Renal pelvis (tissue), 4 donors: ENCODE results near the gene CTNNA3. TPM values are rescaled to one million over a fixed set of nuclear protein-coding genes. Genes with fewer than 3 reads are reported as not detected.

Source experiments
- DNase-seq: peaks from one replicate; pipeline ENCODE4 v3.0.0-alpha.2; 2013
- polyA plus RNA-seq, 3 donors: library from polyadenylated mRNA; unstranded; fragments of 120-200 nt; gene quantifications; one replicate each; pipeline ENCODE4 v1.2.1, GENCODE V29; 2013; ENCODE audit not compliant: insufficient read length in 3 of 3

Gene CTNNA3
- polyA plus RNA-seq, 3 donors = 2.8 to 4.2 (median 4.1) TPM

- DNase-seq = no peak
Measured at GRCh38 chr10:67119651-67120050, 576.3 kb downstream of the CTNNA3 start.

GRCh38 chr10:67115972-67116371 is 580.0 kb downstream of the CTNNA3 start:
- DNase-seq = no peak

GRCh38 chr10:67114945-67115344 is 581.0 kb downstream of the CTNNA3 start:
- DNase-seq = no peak

- DNase-seq = no peak
Measured at GRCh38 chr10:67112765-67113164, 583.2 kb downstream of the CTNNA3 start.

GRCh38 chr10:67110286-67110685 is 585.7 kb downstream of the CTNNA3 start:
- DNase-seq = no peak

- DNase-seq = no peak
Measured at GRCh38 chr10:67107670-67108069, 588.3 kb downstream of the CTNNA3 start.

GRCh38 chr10:67100951-67101350 is 595.0 kb downstream of the CTNNA3 start:
- no peak for DNase-seq

- no peak for DNase-seq
Measured at GRCh38 chr10:67098461-67098860, 597.5 kb downstream of the CTNNA3 start.

GRCh38 chr10:67095531-67095930 is 600.5 kb downstream of the CTNNA3 start:
- DNase-seq = no peak

- DNase-seq = no peak
Measured at GRCh38 chr10:67088036-67088435, 608.0 kb downstream of the CTNNA3 start.

GRCh38 chr10:67087135-67087425 is 608.9 kb downstream of the CTNNA3 start:
- no peak for DNase-seq

- no peak for DNase-seq
Measured at GRCh38 chr10:67086327-67087134, 609.5 kb downstream of the CTNNA3 start.

GRCh38 chr10:67079126-67079525 is 616.9 kb downstream of the CTNNA3 start:
- no peak for DNase-seq

- no peak for DNase-seq
Measured at GRCh38 chr10:67077376-67077775, 618.6 kb downstream of the CTNNA3 start.

- no peak for DNase-seq
Measured at GRCh38 chr10:67076144-67076543, 619.9 kb downstream of the CTNNA3 start.

GRCh38 chr10:67075491-67075971 is 620.5 kb downstream of the CTNNA3 start:
- no peak for DNase-seq

- DNase-seq = no peak
Measured at GRCh38 chr10:67072654-67073053, 623.3 kb downstream of the CTNNA3 start.

- no peak for DNase-seq
Measured at GRCh38 chr10:67050415-67050814, 645.6 kb downstream of the CTNNA3 start.

GRCh38 chr10:67049988-67050387 is 646.0 kb downstream of the CTNNA3 start:
- DNase-seq = no peak

- DNase-seq = no peak
Measured at GRCh38 chr10:67046507-67046906, 649.5 kb downstream of the CTNNA3 start.

GRCh38 chr10:67045404-67045803 is 650.6 kb downstream of the CTNNA3 start:
- DNase-seq = no peak

GRCh38 chr10:67043041-67043440 is 653.0 kb downstream of the CTNNA3 start:
- no peak for DNase-seq

- DNase-seq = no peak
Measured at GRCh38 chr10:67036808-67037207, 659.2 kb downstream of the CTNNA3 start.

GRCh38 chr10:67033878-67034277 is 662.1 kb downstream of the CTNNA3 start:
- DNase-seq = no peak
